Lower lobe of right lung (tissue), 2 donors: ENCODE measurements around the gene PIAS4. TPM values are rescaled to one million over a fixed set of nuclear protein-coding genes. Genes with fewer than 3 reads are reported as not detected.
"Not testable (repeated sequence)": the region's sequence is repeated elsewhere in the genome, so short reads cannot be mapped to it uniquely, and the experiment has no call there.

ENCODE experiments used
- ATAC-seq, 2 donors: fragments of 200-7000 bp; cut with Tn5 transposase; one replicate each; pipeline ENCODE4 v1.9.1; 2020 to 2022; ENCODE audit warnings: mild to moderate bottlenecking in 2 of 2, moderate library complexity in 2 of 2
- DNase-seq: peaks from one replicate; pipeline ENCODE4 v3.0.0-alpha.2; 2020
- H3K27ac ChIP-seq: fragments of 200-600 bp; one replicate; pipeline ENCODE4 v1.8.0; 2022
- H3K27me3 ChIP-seq: fragments of 200-600 bp; one replicate; pipeline ENCODE4 v1.8.0; 2022; ENCODE audit warnings: low read depth
- H3K36me3 ChIP-seq: fragments of 200-600 bp; one replicate; pipeline ENCODE4 v1.8.0; 2022; ENCODE audit warnings: mild to moderate bottlenecking
- H3K4me1 ChIP-seq: fragments of 200-600 bp; one replicate; pipeline ENCODE4 v1.8.0; 2022
- H3K4me3 ChIP-seq: fragments of 200-600 bp; one replicate; pipeline ENCODE4 v1.8.0; 2022; ENCODE audit warnings: mild to moderate bottlenecking
- H3K9me3 ChIP-seq: fragments of 200-600 bp; one replicate; pipeline ENCODE4 v1.8.0; 2022
- intact Hi-C: fragments of 100-400 bp; cut with DNase I; formaldehyde crosslinking; loops from one replicate; pipeline ENCODE4 v1.11.0; 2022
- total RNA-seq: library from RNA; stranded (reverse); fragmentation: NEBNext Ultra II Directional; extraction: Animal tissue kit (Norgen Biotek cat#: 25700); gene quantifications from one replicate; pipeline ENCODE4 v1.2.1, GENCODE V29; 2021
- TF ChIP-seq, protein P1 (sequence below): fragments of 200-600 bp; IDR thresholded peaks from one replicate; pipeline ENCODE4 v1.8.0; 2022; ENCODE audit warnings: antibody characterized with exemption, mild to moderate bottlenecking
- donor health status: DM: no; HTN: yes; CAD: no; lungs with severe emphysema.

Gene PIAS4
- total RNA-seq, 1 donor from 2014 or later = 27.6 TPM

DNA sequence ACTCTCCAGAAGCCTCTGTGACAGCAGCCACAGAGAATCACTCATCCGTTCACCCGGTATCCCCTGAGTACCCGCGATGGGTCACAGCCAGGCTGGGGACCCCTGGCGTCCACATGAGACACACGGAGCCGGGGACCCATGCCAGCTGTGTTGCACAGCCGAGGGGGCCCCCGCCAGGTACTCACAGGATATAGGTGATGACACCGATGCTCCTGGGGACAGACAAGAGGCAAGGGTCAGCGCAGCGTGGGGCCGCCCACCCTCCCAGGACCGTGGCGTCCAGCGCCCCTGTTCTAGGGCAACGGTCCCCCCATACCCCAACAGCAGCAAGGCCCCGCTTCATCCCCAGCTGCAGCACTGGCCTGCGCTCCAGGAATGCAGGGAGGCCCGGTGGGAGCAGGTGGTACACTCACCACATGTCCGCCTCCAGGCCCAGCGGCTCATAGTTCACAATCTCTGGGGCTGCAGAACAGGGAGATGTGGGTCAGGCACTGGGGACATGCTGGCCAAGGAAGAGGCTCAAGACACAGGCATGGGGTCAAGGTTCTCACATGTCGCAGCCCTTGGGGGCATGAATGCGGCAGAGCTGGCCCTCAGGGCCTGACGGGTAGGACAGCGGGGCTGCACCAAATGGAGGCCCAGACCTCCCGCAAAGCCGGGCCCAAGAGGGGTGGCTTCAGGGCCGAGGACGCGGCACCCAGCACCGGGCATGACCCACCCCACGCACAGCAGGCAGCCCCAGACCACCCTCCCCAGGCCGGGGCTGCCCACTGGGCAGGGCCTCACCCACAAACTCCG lies 43.9 kb upstream of the PIAS4 start:
- Histone ChIP-seq H3K4me3 (no peak overlapping the region), H3K4me1 (peaks cover 25% of the 10 kb centered on the region)
- intact Hi-C loops = no loop called here

DNA sequence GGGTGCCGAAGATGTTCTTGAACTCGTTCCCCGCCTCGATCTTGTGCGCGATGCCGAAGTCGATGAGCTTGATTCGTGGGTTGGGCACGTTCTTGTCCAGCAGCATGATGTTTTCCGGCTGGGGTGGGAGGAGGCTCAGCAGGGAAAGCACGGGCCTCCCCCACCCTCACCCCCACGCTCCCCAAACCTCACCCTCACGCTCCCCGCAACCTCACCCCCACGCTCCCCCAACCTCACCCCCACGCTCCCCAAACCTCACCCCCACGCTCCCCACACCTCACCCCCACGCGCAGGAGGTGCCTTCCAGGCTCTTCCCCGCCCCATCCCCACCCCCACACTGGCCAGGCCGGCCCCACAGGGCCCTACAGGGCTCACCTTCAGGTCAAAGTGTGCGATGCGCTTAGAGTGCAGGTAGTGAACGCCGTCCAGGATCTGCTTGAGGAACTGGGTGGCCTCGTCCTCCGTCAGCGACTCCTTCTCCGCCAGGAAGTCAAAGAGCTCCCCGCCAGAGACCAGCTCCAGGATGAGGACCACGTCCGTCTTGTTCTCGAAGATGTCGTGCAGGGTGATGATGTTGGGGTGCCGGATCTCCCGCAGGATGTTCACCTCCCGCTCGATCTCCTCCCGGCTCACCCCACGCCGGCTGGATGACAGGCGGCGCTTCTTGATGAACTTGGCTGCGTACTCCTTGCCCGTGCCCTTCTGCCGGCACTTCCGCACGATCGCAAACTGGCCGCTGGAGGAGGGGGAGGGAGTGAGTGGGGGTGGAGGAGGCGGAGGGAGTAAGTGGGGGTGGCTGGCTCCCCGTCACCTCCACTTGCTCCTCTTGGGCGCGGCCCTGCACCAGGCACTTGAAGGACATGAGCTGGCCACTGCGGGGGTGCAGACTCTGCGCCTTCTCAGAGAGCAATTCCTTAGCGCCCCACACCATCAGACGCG lies 43.0 kb upstream of the PIAS4 start:
- TF ChIP-seq, protein P1, sequence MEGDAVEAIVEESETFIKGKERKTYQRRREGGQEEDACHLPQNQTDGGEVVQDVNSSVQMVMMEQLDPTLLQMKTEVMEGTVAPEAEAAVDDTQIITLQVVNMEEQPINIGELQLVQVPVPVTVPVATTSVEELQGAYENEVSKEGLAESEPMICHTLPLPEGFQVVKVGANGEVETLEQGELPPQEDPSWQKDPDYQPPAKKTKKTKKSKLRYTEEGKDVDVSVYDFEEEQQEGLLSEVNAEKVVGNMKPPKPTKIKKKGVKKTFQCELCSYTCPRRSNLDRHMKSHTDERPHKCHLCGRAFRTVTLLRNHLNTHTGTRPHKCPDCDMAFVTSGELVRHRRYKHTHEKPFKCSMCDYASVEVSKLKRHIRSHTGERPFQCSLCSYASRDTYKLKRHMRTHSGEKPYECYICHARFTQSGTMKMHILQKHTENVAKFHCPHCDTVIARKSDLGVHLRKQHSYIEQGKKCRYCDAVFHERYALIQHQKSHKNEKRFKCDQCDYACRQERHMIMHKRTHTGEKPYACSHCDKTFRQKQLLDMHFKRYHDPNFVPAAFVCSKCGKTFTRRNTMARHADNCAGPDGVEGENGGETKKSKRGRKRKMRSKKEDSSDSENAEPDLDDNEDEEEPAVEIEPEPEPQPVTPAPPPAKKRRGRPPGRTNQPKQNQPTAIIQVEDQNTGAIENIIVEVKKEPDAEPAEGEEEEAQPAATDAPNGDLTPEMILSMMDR = no peak

More for the DNA sequence above, 43.9 kb upstream of the PIAS4 start:
- TF ChIP-seq, protein P1 = no peak
- DNase-seq (no peak), ATAC-seq (no peak)
- no peaks in the 10 kb centered on the region for H3K27me3 ChIP-seq
- H3K9me3 ChIP-seq = no peaks in the 10 kb centered on the region
- H3K27ac ChIP-seq = no peak overlapping the region
- peaks cover 98% of the 10 kb centered on the region for H3K36me3 ChIP-seq

DNA sequence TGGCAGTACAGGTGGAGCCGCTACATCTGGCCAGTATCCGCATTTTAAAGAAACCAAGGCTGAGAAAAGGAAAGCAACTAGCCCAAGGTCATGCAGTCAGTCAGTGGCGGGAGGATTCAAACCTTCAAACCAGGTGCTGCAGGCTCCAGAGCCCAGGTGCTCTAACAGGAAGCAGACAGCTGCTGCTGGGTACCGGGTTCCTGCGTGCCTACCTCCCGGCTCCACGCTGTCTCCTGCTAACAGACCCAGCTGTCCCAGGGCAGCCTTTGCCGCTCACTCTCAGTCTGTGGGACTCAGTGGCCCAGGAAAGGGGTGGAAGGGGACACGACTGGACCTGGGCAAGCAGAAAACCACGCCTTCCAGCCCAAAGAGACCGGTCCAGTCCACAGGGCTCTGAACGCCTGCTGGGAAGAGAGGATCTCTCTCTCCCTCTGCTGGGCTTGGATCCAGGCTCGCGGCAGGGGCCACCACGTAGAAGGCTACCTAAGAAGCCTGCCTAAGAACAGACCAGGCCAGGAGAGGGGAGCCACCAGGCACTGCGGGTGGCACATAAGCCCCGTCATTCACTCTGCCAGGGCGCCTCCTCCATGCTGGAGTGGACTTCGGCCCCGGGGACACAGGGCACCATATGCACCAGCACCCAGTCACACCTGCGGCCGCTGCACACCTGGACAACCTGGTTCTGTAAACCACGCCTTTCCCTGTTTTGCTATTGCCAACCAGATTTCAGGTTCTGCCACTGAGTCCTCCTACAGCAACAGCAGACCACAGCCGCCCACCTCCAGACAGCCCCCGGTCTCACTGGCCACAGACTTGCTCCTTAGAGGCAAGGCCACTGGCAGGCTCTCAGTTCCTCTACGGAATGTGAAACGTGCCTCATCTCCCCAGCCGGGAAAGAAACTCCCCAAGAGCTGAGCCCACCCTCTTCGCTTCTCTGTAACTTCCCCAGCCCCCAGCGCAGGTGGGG lies 41.2 kb upstream of the PIAS4 start:
- DNase-seq (no peak), ATAC-seq (no peak)
- intact Hi-C loops = no loop called here
- Histone ChIP-seq H3K36me3 (peaks cover 72% of the 10 kb centered on the region), H3K27ac (peak overlapping the region; percentile 92), H3K4me1 (peaks cover 44% of the 10 kb centered on the region), H3K4me3 (no peak overlapping the region), H3K27me3 (no peaks in the 10 kb centered on the region), H3K9me3 (no peaks in the 10 kb centered on the region)
- TF ChIP-seq, protein P1 = no peak

More for the DNA sequence above, 43.0 kb upstream of the PIAS4 start:
- peaks cover 90% of the 10 kb centered on the region for H3K36me3 ChIP-seq
- H3K27ac ChIP-seq = no peak overlapping the region
- no peak overlapping the region for H3K4me3 ChIP-seq
- no peaks in the 10 kb centered on the region for H3K27me3 ChIP-seq
- H3K4me1 ChIP-seq = peaks cover 33% of the 10 kb centered on the region
- ATAC-seq (no peak), DNase-seq (no peak)
- no peaks in the 10 kb centered on the region for H3K9me3 ChIP-seq
- intact Hi-C loops = no loop called here

DNA sequence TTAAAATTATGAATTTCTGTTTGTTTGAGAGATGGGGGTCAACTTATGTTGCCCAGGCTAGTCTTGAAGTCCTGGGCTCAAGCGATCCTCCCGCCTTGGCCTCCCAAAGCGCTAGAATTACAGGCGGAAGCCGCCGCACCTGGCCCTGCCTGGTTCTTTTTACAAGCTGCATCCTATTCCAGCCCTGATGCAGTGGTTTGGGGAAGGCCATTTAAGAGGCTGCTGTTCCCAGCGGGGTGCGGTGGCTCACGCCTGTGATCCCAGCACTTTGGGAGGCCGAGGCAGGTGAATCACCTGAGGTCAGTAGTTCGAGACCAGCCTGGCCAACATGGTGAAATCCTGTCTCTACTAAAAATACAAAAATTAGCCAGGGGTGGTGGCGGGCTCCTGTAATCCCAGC lies 39.6 kb upstream of the PIAS4 start:
- peaks cover 47% of the 10 kb centered on the region for H3K4me1 ChIP-seq
- H3K4me3 ChIP-seq = peak overlapping the region; percentile 18
- ATAC-seq, H3K9me3 ChIP-seq, H3K27me3 ChIP-seq, intact Hi-C loops, DNase-seq: not testable (repeated sequence)
- H3K27ac ChIP-seq = peak overlapping the region; percentile 92
- H3K36me3 ChIP-seq = peaks cover 55% of the 10 kb centered on the region

DNA sequence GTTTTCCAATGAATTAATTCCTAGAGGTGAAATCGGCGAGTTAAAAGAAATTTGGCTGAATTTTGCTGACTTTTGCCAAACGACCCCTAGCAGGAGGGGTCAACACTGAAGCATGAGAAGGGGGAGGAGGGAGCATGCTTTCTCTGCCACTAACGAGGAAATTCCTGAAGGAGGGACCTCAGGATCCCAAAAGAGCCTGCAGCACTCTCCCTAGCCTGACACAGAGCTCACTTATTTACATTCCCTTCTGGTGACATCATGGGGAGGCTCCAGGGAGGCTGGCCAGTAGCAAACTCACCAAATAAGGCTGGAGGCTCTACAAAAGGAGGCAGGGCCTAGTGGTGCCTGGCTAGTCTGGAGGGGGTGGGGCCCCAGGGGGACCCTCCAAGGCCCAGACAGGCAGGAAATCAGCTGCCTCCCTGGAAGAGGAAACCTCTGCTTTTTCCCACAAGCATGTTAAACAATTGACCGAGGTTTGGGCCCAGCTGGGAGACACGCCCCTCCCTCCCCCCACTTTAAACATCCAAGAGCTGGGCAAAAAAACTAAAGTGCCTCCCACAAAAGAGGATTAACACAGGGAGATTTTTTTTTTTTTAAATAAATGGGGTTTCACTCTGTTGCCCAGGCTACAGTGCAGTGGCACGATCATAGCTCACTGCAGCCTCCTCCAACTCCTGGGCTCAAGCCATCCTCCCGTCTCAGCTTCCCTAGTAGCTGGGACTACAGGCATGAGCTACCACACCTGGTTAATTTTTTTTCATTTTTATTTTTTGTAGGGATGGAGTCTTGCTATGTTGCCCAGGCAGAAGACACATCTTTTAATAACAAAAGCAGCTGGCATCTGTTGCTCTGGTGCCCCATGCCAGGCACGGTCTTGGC lies 38.7 kb upstream of the PIAS4 start:
- peaks cover 47% of the 10 kb centered on the region for H3K4me1 ChIP-seq
- peak; percentile 82 to 87 for ATAC-seq
- H3K4me3 ChIP-seq = peak overlapping the region; percentile 81
- no peaks in the 10 kb centered on the region for H3K9me3 ChIP-seq
- H3K27me3 ChIP-seq = no peaks in the 10 kb centered on the region
- peak; percentile 81 for DNase-seq
- TF ChIP-seq, protein P1 = no peak
- peak overlapping the region; percentile 92 for H3K27ac ChIP-seq
- peaks cover 47% of the 10 kb centered on the region for H3K36me3 ChIP-seq
- intact Hi-C loops = no loop called here
